ENCODE measurements around the gene CCL4. TPM values are rescaled to one million over a fixed set of nuclear protein-coding genes. Genes with fewer than 3 reads are reported as not detected.
"Not testable (repeated sequence)": the region's sequence is repeated elsewhere in the genome, so short reads cannot be mapped to it uniquely, and the experiment has no call there.

The CCL4 gene
- total RNA-seq, 3 donors from 2014 or later (not counting 1 experiment from before 2014, with no cell fraction given) = 360 to 532 (median 476) TPM

GRCh38 chr17:36095992-36096391 lies 7.6 kb upstream of the CCL4 start:
- Mint-ChIP-seq H3K36me3 (no peaks in the 10 kb centered on the region), H3K4me1 (peaks cover 77 to 82% of the 10 kb centered on the region in 2 donors), H3K9me3 (no peaks in the 10 kb centered on the region), H3K27ac (peak overlapping the region; percentile 4 to 70), H3K4me3 (peak overlapping the region; percentile 70), H3K27me3 (ENCODE audit: low read depth in 2 of 2) (no peaks in the 10 kb centered on the region)
- no peak for DNase-seq
- Histone ChIP-seq H3K4me1 (ENCODE audit: control insufficient read depth, insufficient read depth, low read length) (peaks cover 34% of the 10 kb centered on the region), H3K4me3 (ENCODE audit: low read length) (no peak overlapping the region), H3K9me3 (ENCODE audit: control insufficient read depth, insufficient read depth, low read length) (no peaks in the 10 kb centered on the region), H3K27me3 (ENCODE audit: control insufficient read depth, insufficient read depth, low read length) (no peaks in the 10 kb centered on the region), H3K36me3 (ENCODE audit: control insufficient read depth, insufficient read depth, low read length) (no peaks in the 10 kb centered on the region), H3K27ac (ENCODE audit: low read length) (no peak overlapping the region)
- intact Hi-C loops (cut with micrococcal nuclease) = no loop called here
- 84% methylated on average over 1 of the region's 1 CpG for WGBS (ENCODE audit: insufficient coverage)
- ATAC-seq = no peak
- no peak for TF ChIP-seq CTCF (IDR thresholded peaks at IDR 0.05)

GRCh38 chr17:36099004-36099403 lies 4.6 kb upstream of the CCL4 start:
- intact Hi-C loops (cut with micrococcal nuclease); H3K27me3 Mint-ChIP-seq (ENCODE audit: low read depth in 2 of 2); DNase-seq; H3K9me3 ChIP-seq (ENCODE audit: control insufficient read depth, insufficient read depth, low read length); H3K27ac ChIP-seq (ENCODE audit: low read length); H3K36me3 ChIP-seq (ENCODE audit: control insufficient read depth, insufficient read depth, low read length); H3K27ac Mint-ChIP-seq; ATAC-seq; H3K9me3 Mint-ChIP-seq; H3K4me3 Mint-ChIP-seq; H3K4me3 ChIP-seq (ENCODE audit: low read length); H3K36me3 Mint-ChIP-seq; H3K27me3 ChIP-seq (ENCODE audit: control insufficient read depth, insufficient read depth, low read length): not testable (repeated sequence)
- H3K4me1 Mint-ChIP-seq = peaks cover 70 to 72% of the 10 kb centered on the region in 2 donors
- WGBS (ENCODE audit: insufficient coverage) = no CpG with 5 or more reads among the region's 1 CpG
- H3K4me1 ChIP-seq (ENCODE audit: control insufficient read depth, insufficient read depth, low read length) = peaks cover 42% of the 10 kb centered on the region

- intact Hi-C loops (cut with micrococcal nuclease); H3K9me3 ChIP-seq (ENCODE audit: control insufficient read depth, insufficient read depth, low read length); H3K27me3 Mint-ChIP-seq (ENCODE audit: low read depth in 2 of 2); H3K9me3 Mint-ChIP-seq; H3K27me3 ChIP-seq (ENCODE audit: control insufficient read depth, insufficient read depth, low read length); H3K36me3 ChIP-seq (ENCODE audit: control insufficient read depth, insufficient read depth, low read length); DNase-seq: not testable (repeated sequence)
- peak overlapping the region; percentile 48 for H3K4me3 ChIP-seq (ENCODE audit: low read length)
- H3K27ac Mint-ChIP-seq = peak overlapping the region; percentile 94 to 96
- peak; percentile 17 to 25 (median 18) for ATAC-seq
- peak overlapping the region; percentile 82 for H3K27ac ChIP-seq (ENCODE audit: low read length)
- peaks cover 18% of the 10 kb centered on the region for H3K36me3 Mint-ChIP-seq
- H3K4me1 Mint-ChIP-seq = peaks cover 80 to 82% of the 10 kb centered on the region in 2 donors
- H3K4me3 Mint-ChIP-seq = peak overlapping the region; percentile 97
- peaks cover 67% of the 10 kb centered on the region for H3K4me1 ChIP-seq (ENCODE audit: control insufficient read depth, insufficient read depth, low read length)
- no CpG with 5 or more reads among the region's 7 CpGs for WGBS (ENCODE audit: insufficient coverage)
These were observed 619 bp downstream of the CCL4 start for GRCh38 chr17:36104246-36104645.

- intact Hi-C loops (cut with micrococcal nuclease) = loop anchor here (5.0 kb wide), 1 partner anchor 43 kb away; no protein-coding TSS in a partner anchor
- peaks cover 18% of the 10 kb centered on the region for H3K36me3 Mint-ChIP-seq
- WGBS (ENCODE audit: insufficient coverage) = 16% methylated on average over 4 of the region's 4 CpGs
- peaks cover 75 to 82% of the 10 kb centered on the region in 2 donors for H3K4me1 Mint-ChIP-seq
- H3K9me3 Mint-ChIP-seq = no peaks in the 10 kb centered on the region
- Histone ChIP-seq H3K9me3 (ENCODE audit: control insufficient read depth, insufficient read depth, low read length) (no peaks in the 10 kb centered on the region), H3K36me3 (ENCODE audit: control insufficient read depth, insufficient read depth, low read length) (peaks cover 6% of the 10 kb centered on the region), H3K4me3 (ENCODE audit: low read length) (peak overlapping the region; percentile 48), H3K27ac (ENCODE audit: low read length) (peak overlapping the region; percentile 82), H3K27me3 (ENCODE audit: control insufficient read depth, insufficient read depth, low read length) (no peaks in the 10 kb centered on the region), H3K4me1 (ENCODE audit: control insufficient read depth, insufficient read depth, low read length) (peaks cover 67% of the 10 kb centered on the region)
- H3K27me3 Mint-ChIP-seq (ENCODE audit: low read depth in 2 of 2) = no peaks in the 10 kb centered on the region
- DNase-seq (no peak), ATAC-seq (no peak)
- no peak for TF ChIP-seq CTCF (IDR thresholded peaks at IDR 0.05)
- peak overlapping the region; percentile 94 to 96 for H3K27ac Mint-ChIP-seq
- peak overlapping the region; percentile 97 for H3K4me3 Mint-ChIP-seq
These were observed 1.1 kb downstream of the CCL4 start for GRCh38 chr17:36104701-36105181.
